MM.1S (cell line): Measurements from ENCODE around the gene IFT25.

Experiments used
- EZH2 ChIP-seq: fragments of 300-600 bp; sonication (generic); optimal IDR thresholded peaks from 2 replicates; pipeline ENCODE3; 2017; ENCODE audit warnings: low read depth, mild to moderate bottlenecking, antibody characterized with exemption, low read length, mixed read lengths
- EZH2phosphoT487 ChIP-seq: fragments of 300-600 bp; sonication (generic); IDR thresholded peaks from 2 replicates; pipeline ENCODE4 v1.6.1; 2018; ENCODE audit warnings: antibody characterized with exemption, low read length
- TF ChIP-seq, protein P1 (sequence below): fragments of 300-600 bp; sonication (generic); IDR thresholded peaks from 2 replicates; pipeline ENCODE4 v1.5.1; 2016; ENCODE audit warnings: antibody characterized with exemption, low read length, mixed read lengths

DNA sequence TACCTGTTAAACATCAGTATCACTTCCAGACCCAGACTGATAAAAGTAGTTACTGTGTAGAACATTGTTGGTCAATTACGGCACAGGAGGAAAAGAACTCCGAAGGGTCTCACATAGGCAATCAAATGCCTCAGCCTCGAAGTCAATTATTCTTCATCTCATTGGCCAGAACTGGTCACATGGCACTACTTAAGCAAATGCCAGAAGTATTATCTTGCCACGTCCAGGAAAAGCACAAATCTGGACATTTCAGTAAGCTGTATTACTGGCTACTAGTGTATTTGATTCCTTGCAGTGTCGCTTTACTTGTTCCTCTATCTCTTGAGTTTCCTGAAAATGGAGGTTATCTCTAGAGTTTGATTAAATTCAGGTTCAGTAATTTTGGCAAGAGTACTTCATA, 27.2 kb downstream of the IFT25 start:
- TF ChIP-seq, protein P1, sequence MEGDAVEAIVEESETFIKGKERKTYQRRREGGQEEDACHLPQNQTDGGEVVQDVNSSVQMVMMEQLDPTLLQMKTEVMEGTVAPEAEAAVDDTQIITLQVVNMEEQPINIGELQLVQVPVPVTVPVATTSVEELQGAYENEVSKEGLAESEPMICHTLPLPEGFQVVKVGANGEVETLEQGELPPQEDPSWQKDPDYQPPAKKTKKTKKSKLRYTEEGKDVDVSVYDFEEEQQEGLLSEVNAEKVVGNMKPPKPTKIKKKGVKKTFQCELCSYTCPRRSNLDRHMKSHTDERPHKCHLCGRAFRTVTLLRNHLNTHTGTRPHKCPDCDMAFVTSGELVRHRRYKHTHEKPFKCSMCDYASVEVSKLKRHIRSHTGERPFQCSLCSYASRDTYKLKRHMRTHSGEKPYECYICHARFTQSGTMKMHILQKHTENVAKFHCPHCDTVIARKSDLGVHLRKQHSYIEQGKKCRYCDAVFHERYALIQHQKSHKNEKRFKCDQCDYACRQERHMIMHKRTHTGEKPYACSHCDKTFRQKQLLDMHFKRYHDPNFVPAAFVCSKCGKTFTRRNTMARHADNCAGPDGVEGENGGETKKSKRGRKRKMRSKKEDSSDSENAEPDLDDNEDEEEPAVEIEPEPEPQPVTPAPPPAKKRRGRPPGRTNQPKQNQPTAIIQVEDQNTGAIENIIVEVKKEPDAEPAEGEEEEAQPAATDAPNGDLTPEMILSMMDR, result no peak
- no peak for TF ChIP-seq EZH2phosphoT487
- TF ChIP-seq EZH2, result no peak
